DMS 273 (cell line): ENCODE results near the gene SRPK2.
"Not testable (repeated sequence)": the region's sequence is repeated elsewhere in the genome, so short reads cannot be mapped to it uniquely, and the experiment has no call there.

ENCODE experiments used
- DNase-seq: peaks from one replicate; lab custom pipeline; 2025; ENCODE audit not compliant: unreplicated experiment; lab: John Stamatoyannopoulos, UW

SRPK2 gene

GRCh38 chr7:105198223-105198622 lies 190.5 kb downstream of the SRPK2 start:
- DNase-seq: no peak

- DNase-seq: no peak
Measured at GRCh38 chr7:105196473-105196872, 192.2 kb downstream of the SRPK2 start.

- no peak for DNase-seq
Measured at GRCh38 chr7:105195891-105196290, 192.8 kb downstream of the SRPK2 start.

GRCh38 chr7:105194959-105195358 lies 193.8 kb downstream of the SRPK2 start:
- not testable (repeated sequence) for DNase-seq

- DNase-seq: no peak
Measured at GRCh38 chr7:105191331-105191730, 197.4 kb downstream of the SRPK2 start.

- no peak for DNase-seq
Measured at GRCh38 chr7:105189859-105190492, 198.7 kb downstream of the SRPK2 start.

- no peak for DNase-seq
Measured at GRCh38 chr7:105188201-105188600, 200.5 kb downstream of the SRPK2 start.

- DNase-seq: no peak
Measured at GRCh38 chr7:105187302-105188169, 201.2 kb downstream of the SRPK2 start.

GRCh38 chr7:105185290-105186010 lies 203.3 kb downstream of the SRPK2 start:
- no peak for DNase-seq

GRCh38 chr7:105180002-105180401 lies 208.7 kb downstream of the SRPK2 start:
- DNase-seq: no peak

- no peak for DNase-seq
Measured at GRCh38 chr7:105178928-105179541, 209.7 kb downstream of the SRPK2 start.

- DNase-seq: no peak
Measured at GRCh38 chr7:105178177-105178576, 210.5 kb downstream of the SRPK2 start.

- DNase-seq: no peak
Measured at GRCh38 chr7:105177026-105177425, 211.7 kb downstream of the SRPK2 start.

- DNase-seq: no peak
Measured at GRCh38 chr7:105173586-105173985, 215.1 kb downstream of the SRPK2 start.

GRCh38 chr7:105164751-105165150 lies 224.0 kb downstream of the SRPK2 start:
- DNase-seq: no peak

GRCh38 chr7:105163718-105164117 lies 225.0 kb downstream of the SRPK2 start:
- no peak for DNase-seq

- DNase-seq: no peak
Measured at GRCh38 chr7:105161366-105161765, 227.4 kb downstream of the SRPK2 start.

GRCh38 chr7:105157278-105157677 lies 231.4 kb downstream of the SRPK2 start:
- no peak for DNase-seq

- no peak for DNase-seq
Measured at GRCh38 chr7:105156731-105157130, 232.0 kb downstream of the SRPK2 start.

GRCh38 chr7:105154084-105154483 lies 234.6 kb downstream of the SRPK2 start:
- no peak for DNase-seq

- peak; percentile 24 for DNase-seq
Measured at GRCh38 chr7:105153531-105153930, 235.2 kb downstream of the SRPK2 start.
